GM12801 (cell line): ENCODE results near the gene DAAM2.

ENCODE experiments used
- TF ChIP-seq, protein P1 (sequence below): IDR thresholded peaks from one replicate; pipeline ENCODE4 v1.5.1; 2011; ENCODE audit warnings: control low read depth; ENCODE audit not compliant: insufficient read length; ENCODE audit errors: extremely low read depth

The DAAM2 gene

GRCh38 chr6:39938773-39939654, 146.8 kb downstream of the DAAM2 start:
- TF ChIP-seq, protein P1, sequence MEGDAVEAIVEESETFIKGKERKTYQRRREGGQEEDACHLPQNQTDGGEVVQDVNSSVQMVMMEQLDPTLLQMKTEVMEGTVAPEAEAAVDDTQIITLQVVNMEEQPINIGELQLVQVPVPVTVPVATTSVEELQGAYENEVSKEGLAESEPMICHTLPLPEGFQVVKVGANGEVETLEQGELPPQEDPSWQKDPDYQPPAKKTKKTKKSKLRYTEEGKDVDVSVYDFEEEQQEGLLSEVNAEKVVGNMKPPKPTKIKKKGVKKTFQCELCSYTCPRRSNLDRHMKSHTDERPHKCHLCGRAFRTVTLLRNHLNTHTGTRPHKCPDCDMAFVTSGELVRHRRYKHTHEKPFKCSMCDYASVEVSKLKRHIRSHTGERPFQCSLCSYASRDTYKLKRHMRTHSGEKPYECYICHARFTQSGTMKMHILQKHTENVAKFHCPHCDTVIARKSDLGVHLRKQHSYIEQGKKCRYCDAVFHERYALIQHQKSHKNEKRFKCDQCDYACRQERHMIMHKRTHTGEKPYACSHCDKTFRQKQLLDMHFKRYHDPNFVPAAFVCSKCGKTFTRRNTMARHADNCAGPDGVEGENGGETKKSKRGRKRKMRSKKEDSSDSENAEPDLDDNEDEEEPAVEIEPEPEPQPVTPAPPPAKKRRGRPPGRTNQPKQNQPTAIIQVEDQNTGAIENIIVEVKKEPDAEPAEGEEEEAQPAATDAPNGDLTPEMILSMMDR: no peak

- TF ChIP-seq, protein P1: no peak
Measured at GRCh38 chr6:39941138-39941537, 149.0 kb downstream of the DAAM2 start.

DNA sequence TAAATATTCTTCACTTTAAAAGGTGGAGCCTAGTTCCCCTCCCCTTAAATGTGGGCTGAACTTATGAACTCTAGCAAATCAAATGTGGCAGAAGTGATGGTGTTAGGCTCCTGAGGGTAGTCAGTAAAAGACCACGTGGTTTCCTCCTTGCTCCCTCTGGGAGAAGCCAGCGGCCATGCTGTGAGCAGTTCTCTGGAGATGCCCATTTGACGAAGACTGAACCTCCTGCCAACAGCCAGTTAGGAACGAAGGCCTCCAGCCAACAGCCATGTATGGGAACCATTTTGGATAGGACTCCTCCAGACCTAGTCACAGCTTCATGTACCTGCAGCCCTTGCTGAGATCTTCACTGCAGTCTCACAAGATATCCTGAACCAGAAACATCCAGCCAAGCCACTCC, 149.6 kb downstream of the DAAM2 start:
- TF ChIP-seq, protein P1: no peak

- TF ChIP-seq, protein P1: no peak
Measured at GRCh38 chr6:39942903-39943580, 150.9 kb downstream of the DAAM2 start.

DNA sequence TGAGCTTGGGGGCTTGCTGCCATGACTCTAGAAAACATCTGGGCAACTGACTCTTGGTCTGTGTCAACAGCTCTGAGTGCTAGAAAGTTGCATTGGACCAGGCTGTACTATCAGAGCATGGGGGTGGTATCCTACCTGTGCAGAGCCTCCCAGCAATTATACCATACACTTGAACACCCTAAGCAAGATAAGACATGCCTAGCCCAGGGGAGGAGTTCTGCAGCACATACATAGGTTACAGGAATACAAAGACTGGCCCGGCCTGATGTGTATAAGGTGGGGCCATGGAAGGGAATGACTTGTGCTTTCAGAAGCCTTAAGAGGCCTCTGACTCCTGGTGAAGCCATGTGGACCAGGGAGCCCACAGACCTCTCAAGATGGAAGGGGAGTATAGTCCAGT, 153.4 kb downstream of the DAAM2 start:
- TF ChIP-seq, protein P1: no peak

GRCh38 chr6:39947611-39948068, 155.5 kb downstream of the DAAM2 start:
- TF ChIP-seq, protein P1: no peak

DNA sequence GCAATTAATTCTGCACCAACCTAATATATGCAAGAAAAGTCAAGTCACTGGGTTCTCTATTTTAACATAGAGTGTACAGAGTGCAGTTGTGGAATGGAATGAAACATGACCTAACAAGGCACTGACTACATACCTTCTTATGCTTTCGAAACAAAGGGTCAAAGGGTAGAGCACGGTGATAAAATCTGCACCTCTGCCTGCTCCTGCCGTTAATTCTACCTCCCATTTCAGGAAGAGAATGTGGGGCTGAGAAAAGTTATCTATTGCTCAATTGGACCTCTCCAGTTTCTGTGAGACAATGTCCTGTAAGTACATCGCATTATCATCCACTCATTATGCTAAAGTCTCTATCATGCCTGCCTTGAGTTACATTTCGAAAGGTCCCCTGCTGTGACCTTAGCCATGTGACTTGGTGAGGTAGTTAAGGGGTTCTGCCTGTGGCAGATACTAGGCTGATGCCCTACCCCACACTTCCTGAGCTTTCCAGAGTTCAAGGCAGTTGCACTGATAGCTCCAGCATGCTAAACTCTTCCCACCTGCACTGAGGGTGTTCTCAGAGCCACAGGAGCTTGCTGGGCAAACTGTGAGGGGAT, 156.1 kb downstream of the DAAM2 start:
- TF ChIP-seq, protein P1: no peak
